ENCODE results near the gene STAP2. TPM values are rescaled to one million over a fixed set of nuclear protein-coding genes. Genes with fewer than 3 reads are reported as not detected.

STAP2 gene
- total RNA-seq, 1 donor from 2014 or later, result 35.6 TPM

GRCh38 chr19:4323692-4324091, 14.9 kb downstream of the STAP2 start:
- no peak for TF ChIP-seq CTCF (IDR thresholded peaks at IDR 0.05; ENCODE audit: unreplicated experiment)
- H3K9me3 Mint-ChIP-seq (ENCODE audit: low read depth), result peaks cover 16% of the 10 kb centered on the region
- H3K4me1 Mint-ChIP-seq (ENCODE audit: low read depth), result peaks cover 2% of the 10 kb centered on the region
- DNase-seq (ENCODE audit: low spot score, unreplicated experiment), result no peak
- H3K36me3 Mint-ChIP-seq (ENCODE audit: insufficient read depth), result peaks cover 23% of the 10 kb centered on the region
- peaks cover 9% of the 10 kb centered on the region for H3K27me3 Mint-ChIP-seq
- H3K27ac Mint-ChIP-seq, result no peak overlapping the region
- H3K4me3 Mint-ChIP-seq (ENCODE audit: low read depth), result no peak overlapping the region

- Mint-ChIP-seq H3K9me3 (ENCODE audit: low read depth) (peaks cover 20% of the 10 kb centered on the region), H3K36me3 (ENCODE audit: insufficient read depth) (peaks cover 28% of the 10 kb centered on the region), H3K27ac (no peak overlapping the region), H3K4me1 (ENCODE audit: low read depth) (peaks cover 2% of the 10 kb centered on the region), H3K4me3 (ENCODE audit: low read depth) (no peak overlapping the region), H3K27me3 (peaks cover 9% of the 10 kb centered on the region)
- no peak for DNase-seq (ENCODE audit: low spot score, unreplicated experiment)
- TF ChIP-seq CTCF (IDR thresholded peaks at IDR 0.05; ENCODE audit: unreplicated experiment), result no peak
These were observed 15.5 kb downstream of the STAP2 start for GRCh38 chr19:4322942-4323665.

GRCh38 chr19:4320419-4320818, 18.2 kb downstream of the STAP2 start:
- no peak overlapping the region for H3K4me3 Mint-ChIP-seq (ENCODE audit: low read depth)
- peaks cover 29% of the 10 kb centered on the region for H3K36me3 Mint-ChIP-seq (ENCODE audit: insufficient read depth)

GRCh38 chr19:4319067-4319718, 19.4 kb downstream of the STAP2 start:
- Mint-ChIP-seq H3K4me3 (ENCODE audit: low read depth) (no peak overlapping the region), H3K36me3 (ENCODE audit: insufficient read depth) (peaks cover 26% of the 10 kb centered on the region), H3K27me3 (no peaks in the 10 kb centered on the region), H3K27ac (no peak overlapping the region), H3K4me1 (ENCODE audit: low read depth) (no peaks in the 10 kb centered on the region), H3K9me3 (ENCODE audit: low read depth) (peaks cover 20% of the 10 kb centered on the region)
- DNase-seq (ENCODE audit: low spot score, unreplicated experiment), result no peak
- TF ChIP-seq CTCF (IDR thresholded peaks at IDR 0.05; ENCODE audit: unreplicated experiment), result no peak

More at GRCh38 chr19:4320419-4320818, 18.2 kb downstream of the STAP2 start:
- no peaks in the 10 kb centered on the region for H3K27me3 Mint-ChIP-seq
- H3K27ac Mint-ChIP-seq, result no peak overlapping the region
- peaks cover 20% of the 10 kb centered on the region for H3K9me3 Mint-ChIP-seq (ENCODE audit: low read depth)
- no peaks in the 10 kb centered on the region for H3K4me1 Mint-ChIP-seq (ENCODE audit: low read depth)
- no peak for DNase-seq (ENCODE audit: low spot score, unreplicated experiment)
- no peak for TF ChIP-seq CTCF (IDR thresholded peaks at IDR 0.05; ENCODE audit: unreplicated experiment)

- no peak for TF ChIP-seq CTCF (IDR thresholded peaks at IDR 0.05; ENCODE audit: unreplicated experiment)
- H3K27ac Mint-ChIP-seq, result no peak overlapping the region
- peaks cover 20% of the 10 kb centered on the region for H3K9me3 Mint-ChIP-seq (ENCODE audit: low read depth)
- DNase-seq (ENCODE audit: low spot score, unreplicated experiment), result no peak
- no peak overlapping the region for H3K4me3 Mint-ChIP-seq (ENCODE audit: low read depth)
- H3K27me3 Mint-ChIP-seq, result no peaks in the 10 kb centered on the region
- H3K36me3 Mint-ChIP-seq (ENCODE audit: insufficient read depth), result peaks cover 26% of the 10 kb centered on the region
- H3K4me1 Mint-ChIP-seq (ENCODE audit: low read depth), result no peaks in the 10 kb centered on the region
These were observed 20.2 kb downstream of the STAP2 start for GRCh38 chr19:4318460-4318859.
